Stimulated activated naive CD8-positive, alpha-beta T cell treated with anti-CD3 and anti-CD28 coated beads, Interleukin-15, Interleukin-2, amounts not matched to agents 100 ng/mL and 50 ng/mL, for 24 hours (primary cell): ENCODE results near the gene KRTAP4-12.
A peak's percentile ranks its signal among the peaks of the same experiment; 100 is the strongest.
"Not testable (repeated sequence)": the region's sequence is repeated elsewhere in the genome, so short reads cannot be mapped to it uniquely, and the experiment has no call there.

Source experiments
- H3K27ac Mint-ChIP-seq: one replicate; pipeline ENCODE4 v1.8.0; 2021; ENCODE audit warnings: mild to moderate bottlenecking, mixed read lengths
- H3K27me3 Mint-ChIP-seq: one replicate; pipeline ENCODE4 v1.8.0; 2021; ENCODE audit warnings: mixed read lengths
- H3K36me3 Mint-ChIP-seq: one replicate; pipeline ENCODE4 v1.8.0; 2021; ENCODE audit warnings: low read depth, mixed read lengths
- H3K4me1 Mint-ChIP-seq: one replicate; pipeline ENCODE4 v1.8.0; 2021; ENCODE audit warnings: low read depth, mixed read lengths
- H3K4me3 Mint-ChIP-seq: one replicate; pipeline ENCODE4 v1.8.0; 2021; ENCODE audit warnings: mild to moderate bottlenecking, mixed read lengths
- H3K9me3 Mint-ChIP-seq: one replicate; pipeline ENCODE4 v1.8.0; 2021; ENCODE audit warnings: mixed read lengths

KRTAP4-12 gene

GRCh38 chr17:41141361-41141760 is 17.4 kb upstream of the KRTAP4-12 start:
- Mint-ChIP-seq H3K4me1 (no peaks in the 10 kb centered on the region), H3K27me3 (no peaks in the 10 kb centered on the region), H3K27ac (no peak overlapping the region), H3K9me3 (peaks cover 38% of the 10 kb centered on the region), H3K36me3 (peaks cover 9% of the 10 kb centered on the region), H3K4me3 (no peak overlapping the region)

- H3K36me3 Mint-ChIP-seq = peaks cover 9% of the 10 kb centered on the region
- H3K27me3 Mint-ChIP-seq = no peaks in the 10 kb centered on the region
- H3K27ac Mint-ChIP-seq = no peak within 1 kb of the TSS
- H3K4me1 Mint-ChIP-seq = no peaks in the 10 kb centered on the region
- no peak within 1 kb of the TSS for H3K4me3 Mint-ChIP-seq
- peaks cover 38% of the 10 kb centered on the region for H3K9me3 Mint-ChIP-seq
Measured at GRCh38 chr17:41140360-41141131, 16.6 kb upstream of the KRTAP4-12 start, which contains the start of gene KRTAP4-6. Gene KRTAP4-6 (minus strand): TSS chr17:41140544. CDS start chr17:41140487, 57 bp downstream.

DNA sequence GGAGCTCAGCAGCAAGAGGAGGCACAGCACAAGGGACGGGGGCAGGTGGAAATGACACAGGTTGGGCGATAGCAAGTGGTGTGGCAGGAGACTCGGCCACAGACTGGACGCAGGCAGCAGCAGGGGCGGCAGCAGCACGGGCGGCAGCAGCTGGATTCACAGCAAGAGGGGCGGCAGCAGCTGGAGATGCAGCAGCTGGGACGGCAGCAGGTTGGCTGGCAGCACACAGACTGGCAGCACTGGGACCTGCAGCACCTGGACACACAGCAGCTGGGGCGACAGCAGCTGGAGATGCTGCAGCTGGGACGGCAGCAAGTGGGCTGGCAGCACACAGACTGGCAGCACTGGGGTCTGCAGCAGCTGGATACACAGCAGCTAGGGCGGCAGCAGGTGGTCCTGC is 15.9 kb upstream of the KRTAP4-12 start:
- H3K36me3 Mint-ChIP-seq = not testable (repeated sequence)

DNA sequence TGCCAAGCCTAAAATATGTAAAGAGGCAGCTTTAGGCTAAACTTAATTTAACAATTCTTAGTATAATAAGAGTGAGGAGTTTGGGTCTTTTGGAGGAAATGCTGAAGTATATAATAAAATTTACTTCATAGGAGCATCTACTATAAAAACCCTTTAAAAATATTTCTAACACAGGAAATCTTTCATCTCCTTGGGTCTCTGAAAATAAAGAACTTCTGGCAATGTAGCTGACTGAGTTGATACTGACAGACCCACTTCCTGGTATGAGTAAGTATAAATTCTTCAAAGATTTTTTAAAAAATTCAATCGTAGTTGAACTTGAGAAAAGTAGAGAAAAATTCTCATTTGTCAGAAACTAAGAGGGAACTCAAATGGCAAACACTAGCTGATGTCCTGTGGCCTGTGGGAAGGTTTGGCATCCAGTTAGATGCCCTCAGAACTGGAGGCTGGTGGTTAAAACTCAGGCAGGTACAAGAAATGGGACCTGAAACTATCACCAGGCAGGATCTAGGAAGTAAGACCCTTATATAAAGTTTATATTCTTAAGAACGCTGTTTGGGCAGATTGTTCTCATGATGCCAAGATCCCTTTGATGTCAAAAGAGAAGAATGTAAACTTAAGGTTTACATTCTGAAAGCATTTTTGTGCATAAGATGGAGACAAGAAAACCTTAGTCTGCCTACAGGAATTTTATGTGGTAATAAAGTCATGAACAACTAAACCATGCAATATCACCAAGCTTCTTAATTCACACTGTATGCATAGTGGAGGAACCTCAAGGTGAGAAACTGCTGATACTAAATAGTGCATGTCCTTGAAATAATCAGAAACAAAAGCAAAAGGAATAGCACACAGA is 10.1 kb upstream of the KRTAP4-12 start:
- Mint-ChIP-seq H3K27ac (no peak overlapping the region), H3K4me3 (no peak overlapping the region), H3K36me3 (no peaks in the 10 kb centered on the region), H3K27me3 (no peaks in the 10 kb centered on the region), H3K9me3 (peaks cover 9% of the 10 kb centered on the region), H3K4me1 (peaks cover 23% of the 10 kb centered on the region)

More for the DNA sequence above, 15.9 kb upstream of the KRTAP4-12 start:
- peaks cover 38% of the 10 kb centered on the region for H3K9me3 Mint-ChIP-seq
- not testable (repeated sequence) for H3K27ac Mint-ChIP-seq, H3K27me3 Mint-ChIP-seq, H3K4me3 Mint-ChIP-seq, H3K4me1 Mint-ChIP-seq

- H3K36me3 Mint-ChIP-seq = no peaks in the 10 kb centered on the region
- no peak overlapping the region for H3K4me3 Mint-ChIP-seq
- H3K4me1 Mint-ChIP-seq = peaks cover 23% of the 10 kb centered on the region
- H3K27ac Mint-ChIP-seq = no peak overlapping the region
- H3K27me3 Mint-ChIP-seq = no peaks in the 10 kb centered on the region
- peaks cover 2% of the 10 kb centered on the region for H3K9me3 Mint-ChIP-seq
Measured at GRCh38 chr17:41131979-41132378, 8.0 kb upstream of the KRTAP4-12 start.

DNA sequence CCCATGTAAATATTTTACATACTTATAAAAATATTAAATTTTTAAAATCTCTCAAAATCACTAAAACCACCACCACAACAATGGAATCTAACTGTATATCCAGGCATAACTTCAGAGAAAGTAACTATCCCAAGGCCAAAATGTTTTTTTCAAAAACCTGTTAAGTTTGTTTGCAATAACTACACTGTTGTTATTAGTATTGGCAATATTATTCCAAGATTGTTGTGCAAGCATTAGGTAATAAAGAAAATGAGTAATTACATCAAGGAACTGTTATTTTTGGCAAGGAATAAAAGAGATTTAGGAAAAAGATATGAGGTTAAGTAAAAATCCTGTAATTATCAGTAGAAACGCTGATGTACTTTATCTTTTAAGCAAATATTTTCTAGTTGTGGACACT is 3.4 kb upstream of the KRTAP4-12 start:
- Mint-ChIP-seq H3K4me3 (no peak overlapping the region), H3K36me3 (no peaks in the 10 kb centered on the region), H3K27ac (no peak overlapping the region), H3K27me3 (no peaks in the 10 kb centered on the region), H3K9me3 (no peaks in the 10 kb centered on the region), H3K4me1 (peaks cover 46% of the 10 kb centered on the region)

DNA sequence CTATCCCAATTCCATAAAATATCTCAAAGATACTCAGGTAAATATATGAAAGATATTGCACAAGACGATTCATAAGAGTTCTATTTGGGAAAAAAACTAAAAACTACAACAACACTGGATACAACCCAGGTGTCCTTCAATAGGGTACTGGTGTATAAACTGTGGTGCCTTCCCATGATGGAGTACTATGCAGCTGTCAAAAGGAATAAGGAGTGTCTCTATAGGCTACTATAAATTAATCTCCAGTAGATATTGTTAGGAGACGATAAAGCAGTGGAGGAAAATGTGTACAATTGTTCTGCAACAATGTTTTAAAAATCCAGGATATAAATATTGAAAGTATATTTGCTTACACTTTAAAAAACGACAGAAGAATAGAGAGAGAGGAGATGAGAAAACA is 2.4 kb upstream of the KRTAP4-12 start:
- H3K9me3 Mint-ChIP-seq = no peaks in the 10 kb centered on the region
- no peaks in the 10 kb centered on the region for H3K36me3 Mint-ChIP-seq
- H3K4me1 Mint-ChIP-seq = peaks cover 37% of the 10 kb centered on the region
- H3K27me3 Mint-ChIP-seq = no peaks in the 10 kb centered on the region
- H3K27ac Mint-ChIP-seq = no peak overlapping the region
- H3K4me3 Mint-ChIP-seq = no peak overlapping the region

DNA sequence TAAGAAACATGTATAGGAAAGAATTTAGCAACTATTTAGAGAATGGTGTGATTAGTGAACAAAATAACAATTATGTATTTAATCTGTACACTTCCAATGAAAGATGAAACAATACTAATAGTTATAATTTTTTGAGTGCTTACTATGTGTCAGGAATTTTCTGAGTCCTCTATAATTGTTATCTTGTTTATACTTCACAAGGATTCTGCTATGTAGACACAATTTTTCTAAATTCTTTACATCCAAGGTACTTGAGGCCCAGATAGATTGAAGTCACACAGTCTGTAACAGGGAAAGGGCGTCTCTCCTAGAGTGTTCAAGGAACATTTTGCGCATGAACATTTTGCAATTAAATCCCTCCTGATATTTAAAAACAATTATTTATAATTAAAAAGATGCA is 1.1 kb upstream of the KRTAP4-12 start:
- Mint-ChIP-seq H3K9me3 (no peaks in the 10 kb centered on the region), H3K36me3 (no peaks in the 10 kb centered on the region), H3K27me3 (no peaks in the 10 kb centered on the region), H3K27ac (no peak overlapping the region), H3K4me3 (no peak overlapping the region), H3K4me1 (peaks cover 46% of the 10 kb centered on the region)

- H3K27ac Mint-ChIP-seq, H3K9me3 Mint-ChIP-seq, H3K4me3 Mint-ChIP-seq: not testable (repeated sequence)
Measured at GRCh38 chr17:41123292-41123990, 541 bp downstream of the KRTAP4-12 start.

GRCh38 chr17:41121742-41122141 is 2.2 kb downstream of the KRTAP4-12 start:
- Mint-ChIP-seq H3K4me3 (no peak overlapping the region), H3K27ac (no peak overlapping the region), H3K36me3 (no peaks in the 10 kb centered on the region), H3K9me3 (no peaks in the 10 kb centered on the region), H3K27me3 (no peaks in the 10 kb centered on the region), H3K4me1 (peaks cover 60% of the 10 kb centered on the region)

More at GRCh38 chr17:41123292-41123990, 541 bp downstream of the KRTAP4-12 start:
- not testable (repeated sequence) for H3K27me3 Mint-ChIP-seq, H3K36me3 Mint-ChIP-seq
- peaks cover 54% of the 10 kb centered on the region for H3K4me1 Mint-ChIP-seq

- not testable (repeated sequence) for H3K36me3 Mint-ChIP-seq, H3K27me3 Mint-ChIP-seq, H3K9me3 Mint-ChIP-seq
- peak overlapping the region; percentile 67 for H3K27ac Mint-ChIP-seq
- peaks cover 51% of the 10 kb centered on the region for H3K4me1 Mint-ChIP-seq
- peak overlapping the region; percentile 40 for H3K4me3 Mint-ChIP-seq
Measured at GRCh38 chr17:41119696-41120690, 4.0 kb downstream of the KRTAP4-12 start.

DNA sequence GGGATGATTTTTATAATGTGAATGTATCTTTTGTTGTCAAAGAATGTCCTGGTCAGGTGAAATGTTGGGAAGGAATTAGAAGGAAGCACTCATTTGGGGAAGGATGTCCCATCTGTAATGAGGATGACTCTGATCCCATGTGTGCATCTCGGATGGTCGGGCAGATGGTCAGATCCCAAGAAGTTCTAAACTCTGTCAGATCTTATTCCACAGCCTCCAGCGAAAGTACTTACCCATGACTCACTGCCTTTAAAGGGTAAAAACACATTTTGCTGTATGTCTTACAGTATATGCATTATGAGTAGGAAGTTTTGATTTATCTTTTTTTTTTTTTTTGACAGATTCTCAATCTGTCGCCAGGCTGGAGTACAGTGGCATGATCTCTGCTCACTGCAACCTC is 5.3 kb downstream of the KRTAP4-12 start:
- Mint-ChIP-seq H3K9me3 (no peaks in the 10 kb centered on the region), H3K36me3 (no peaks in the 10 kb centered on the region), H3K4me1 (peaks cover 39% of the 10 kb centered on the region), H3K27ac (no peak overlapping the region), H3K4me3 (no peak overlapping the region), H3K27me3 (no peaks in the 10 kb centered on the region)

- H3K27me3 Mint-ChIP-seq, H3K9me3 Mint-ChIP-seq, H3K36me3 Mint-ChIP-seq, H3K4me3 Mint-ChIP-seq, H3K27ac Mint-ChIP-seq: not testable (repeated sequence)
- peaks cover 32% of the 10 kb centered on the region for H3K4me1 Mint-ChIP-seq
Measured at GRCh38 chr17:41117846-41118386, 6.1 kb downstream of the KRTAP4-12 start, which contains the start of gene KRTAP4-11. Gene KRTAP4-11 (minus strand): TSS chr17:41118373. CDS start chr17:41118315, 58 bp downstream.

- peaks cover under 1% of the 10 kb centered on the region for H3K9me3 Mint-ChIP-seq
- peaks cover 7% of the 10 kb centered on the region for H3K36me3 Mint-ChIP-seq
- no peak overlapping the region for H3K27ac Mint-ChIP-seq
- H3K4me1 Mint-ChIP-seq = peaks cover 29% of the 10 kb centered on the region
- H3K4me3 Mint-ChIP-seq = no peak overlapping the region
- no peaks in the 10 kb centered on the region for H3K27me3 Mint-ChIP-seq
Measured at GRCh38 chr17:41116297-41116696, 7.7 kb downstream of the KRTAP4-12 start.
